Erythroblast (primary cell): ENCODE data around the gene FIBCD1.

Experiments used
- DNase-seq, 2 experiments: peaks; one replicate each; lab custom pipeline; 2025; lab: John Stamatoyannopoulos, UW
- GATA1 ChIP-seq: IDR thresholded peaks from 2 replicates; pipeline ENCODE4 v1.6.1; 2011; ENCODE audit warnings: low read depth, mild to moderate bottlenecking, control low read depth, low read length, moderate library complexity
- POLR2A ChIP-seq: IDR thresholded peaks from 2 replicates; pipeline ENCODE4 v1.6.1; 2011; ENCODE audit warnings: mild to moderate bottlenecking, low read length

The FIBCD1 gene

DNA sequence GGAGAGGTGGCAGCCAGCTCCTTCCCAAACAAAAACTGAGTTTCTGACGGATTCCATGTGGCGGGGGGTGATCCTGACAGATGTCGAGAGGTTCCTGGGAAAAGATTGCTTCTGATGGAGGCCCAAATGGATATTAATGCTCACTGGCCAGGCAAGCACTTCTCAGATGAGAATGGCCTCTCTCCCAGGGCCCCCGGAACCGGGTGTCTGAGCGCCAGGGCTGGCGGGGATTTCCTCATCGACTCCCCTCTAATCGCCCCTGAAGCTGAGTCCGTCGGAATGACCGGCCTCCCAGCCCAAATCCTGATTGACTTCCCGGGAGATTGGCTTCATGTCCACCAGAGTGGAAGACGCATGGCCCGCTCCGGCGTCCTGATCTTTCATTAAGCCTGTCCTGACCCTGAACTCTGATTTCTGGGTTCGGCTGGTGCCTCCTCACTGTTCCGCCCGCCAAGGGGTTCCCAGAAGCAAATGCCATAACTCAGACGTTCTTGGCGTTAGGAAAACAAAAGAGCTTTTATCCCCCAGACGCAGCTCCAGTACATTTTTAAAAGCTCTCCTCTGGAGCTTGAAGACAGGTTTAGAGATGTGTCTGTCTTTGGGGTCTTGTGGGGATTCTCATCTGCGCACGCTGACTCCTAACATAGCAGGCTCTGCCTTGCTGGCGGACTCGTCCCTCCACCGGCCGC lies 17.6 kb downstream of the FIBCD1 start:
- DNase-seq, result no peak
- TF ChIP-seq POLR2A, result no peak
- no peak for TF ChIP-seq GATA1

DNA sequence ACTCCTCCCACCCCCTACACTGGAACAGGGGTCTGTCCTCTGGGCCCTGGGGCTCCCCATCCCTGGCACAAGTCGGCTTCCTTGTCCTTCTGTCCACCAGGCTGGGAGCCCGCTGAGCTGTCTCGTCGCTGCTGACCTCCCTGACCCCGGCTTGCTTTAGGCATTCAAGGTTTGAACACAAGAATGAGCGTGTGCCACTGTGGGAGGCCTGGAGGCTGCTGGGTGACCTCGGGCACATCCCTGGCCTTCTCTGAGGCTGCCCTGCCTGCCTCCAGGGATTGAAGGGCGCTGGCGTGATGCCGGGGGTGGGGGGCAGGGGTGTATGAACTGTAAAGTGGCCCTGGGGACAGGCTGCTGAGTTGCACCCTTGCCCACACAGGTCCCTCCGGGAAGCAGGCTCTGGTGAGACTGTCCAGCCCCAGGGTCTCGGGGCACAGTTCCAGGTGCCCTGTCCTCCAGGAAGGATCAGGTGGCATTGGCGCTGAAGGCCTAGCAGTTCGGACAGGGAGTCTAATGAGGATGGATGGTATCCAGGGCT lies 18.2 kb downstream of the FIBCD1 start:
- no peak for TF ChIP-seq POLR2A
- no peak for TF ChIP-seq GATA1
- DNase-seq, result no peak

- no peak for DNase-seq
- TF ChIP-seq POLR2A (no peak), GATA1 (no peak)
Measured at GRCh38 chr9:130920233-130920632, 18.8 kb downstream of the FIBCD1 start.

DNA sequence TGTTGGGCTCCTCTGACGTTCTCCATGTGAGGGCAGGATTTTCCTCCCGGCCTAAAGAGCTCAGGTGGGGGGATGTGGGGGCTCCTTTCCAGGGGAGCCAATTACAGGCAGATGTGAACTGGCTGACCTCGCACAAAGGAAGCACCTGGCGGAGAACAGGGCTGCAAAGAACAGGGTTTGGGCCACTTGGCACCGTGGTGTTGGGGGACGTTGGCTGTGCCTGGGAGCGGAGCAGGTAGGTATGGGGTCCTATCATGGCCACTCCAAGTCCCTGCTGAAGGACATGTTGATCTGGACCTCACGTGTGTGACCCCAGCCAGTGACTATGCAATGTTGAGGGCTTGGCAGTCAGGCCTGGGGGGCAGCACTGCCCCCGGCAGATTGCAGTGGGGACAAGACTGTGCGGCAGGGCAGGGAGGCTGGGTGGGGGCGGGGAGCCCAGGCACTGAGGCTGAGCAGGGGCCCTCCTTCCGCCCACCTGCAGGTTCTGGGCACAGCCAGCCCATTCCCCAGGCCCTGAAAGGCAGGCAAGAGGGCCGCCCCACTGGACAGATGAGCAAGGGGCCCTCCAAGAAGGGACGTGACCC lies 19.4 kb downstream of the FIBCD1 start:
- no peak for TF ChIP-seq GATA1
- no peak for DNase-seq

DNA sequence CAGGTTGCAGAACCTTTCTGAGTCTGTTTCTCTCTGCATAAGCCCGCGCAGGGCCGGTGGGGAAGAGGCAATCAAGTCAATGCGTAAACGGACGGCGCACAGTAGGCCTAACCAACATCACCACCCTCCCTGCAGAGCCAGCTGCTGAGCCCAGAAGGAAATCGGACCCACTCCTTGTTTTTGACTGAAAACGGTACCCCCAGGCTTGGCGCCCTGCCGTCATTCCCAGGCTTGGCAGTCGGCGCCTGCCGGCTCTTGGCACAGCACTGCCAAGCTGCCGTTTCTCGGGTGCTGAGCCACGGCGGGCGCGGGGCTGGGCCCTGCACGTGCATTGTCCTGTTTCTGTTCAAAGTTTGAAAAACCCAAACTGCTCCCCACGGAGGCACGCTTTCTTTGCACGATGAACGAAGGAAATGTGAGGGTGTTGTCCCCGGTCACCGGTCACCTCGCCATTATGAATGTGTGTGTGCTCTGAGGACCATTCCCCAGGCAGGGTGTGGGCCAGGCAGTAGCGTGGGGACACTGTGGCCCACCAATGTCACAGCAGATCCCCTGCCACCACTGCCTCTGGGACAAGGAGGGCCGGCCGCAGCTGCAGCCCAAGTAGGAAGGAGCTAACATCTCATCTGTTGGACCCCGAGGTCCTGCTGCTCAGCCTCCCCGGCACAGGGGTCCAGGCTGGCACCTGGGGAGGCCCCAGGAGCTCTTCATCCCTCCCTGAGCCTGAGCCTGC lies 20.1 kb downstream of the FIBCD1 start:
- DNase-seq, result no peak
- TF ChIP-seq POLR2A (no peak), GATA1 (no peak)

DNA sequence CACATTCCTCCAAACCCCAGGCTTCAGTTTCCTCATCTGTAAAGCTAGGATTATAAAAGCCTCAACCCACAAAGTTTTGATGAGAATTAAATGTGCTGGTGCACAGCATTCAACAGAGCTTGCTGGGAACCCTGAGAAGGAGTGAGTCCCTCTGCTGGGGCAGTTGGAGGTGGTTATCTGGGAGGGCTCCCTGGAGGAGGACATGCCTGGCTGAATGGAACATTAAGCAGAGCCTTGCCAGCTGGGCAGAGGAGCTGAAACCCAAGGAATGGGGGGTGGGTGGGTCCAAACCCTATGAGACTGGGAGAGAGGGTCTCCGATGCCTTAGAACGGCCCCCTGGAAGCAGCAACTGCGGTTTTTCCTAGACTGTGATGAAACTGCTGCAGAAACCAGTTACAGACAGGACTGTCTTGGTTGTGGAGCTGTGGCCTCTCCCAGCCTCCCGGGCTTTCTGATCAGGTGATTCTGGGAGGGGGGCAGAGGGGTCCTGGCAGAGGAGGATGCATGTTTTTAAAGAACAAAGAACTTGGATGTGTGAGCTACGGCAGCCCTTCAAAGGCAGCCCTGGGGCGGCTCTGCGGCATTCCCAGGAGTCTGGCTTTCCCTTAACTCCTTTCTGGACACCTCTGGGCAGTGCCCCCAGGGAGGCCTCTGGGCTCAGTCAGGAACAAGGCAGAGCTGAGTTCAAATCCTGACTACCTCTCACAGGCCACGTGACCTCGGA lies 20.8 kb downstream of the FIBCD1 start:
- TF ChIP-seq GATA1 (no peak), POLR2A (no peak)
- DNase-seq, result no peak

DNA sequence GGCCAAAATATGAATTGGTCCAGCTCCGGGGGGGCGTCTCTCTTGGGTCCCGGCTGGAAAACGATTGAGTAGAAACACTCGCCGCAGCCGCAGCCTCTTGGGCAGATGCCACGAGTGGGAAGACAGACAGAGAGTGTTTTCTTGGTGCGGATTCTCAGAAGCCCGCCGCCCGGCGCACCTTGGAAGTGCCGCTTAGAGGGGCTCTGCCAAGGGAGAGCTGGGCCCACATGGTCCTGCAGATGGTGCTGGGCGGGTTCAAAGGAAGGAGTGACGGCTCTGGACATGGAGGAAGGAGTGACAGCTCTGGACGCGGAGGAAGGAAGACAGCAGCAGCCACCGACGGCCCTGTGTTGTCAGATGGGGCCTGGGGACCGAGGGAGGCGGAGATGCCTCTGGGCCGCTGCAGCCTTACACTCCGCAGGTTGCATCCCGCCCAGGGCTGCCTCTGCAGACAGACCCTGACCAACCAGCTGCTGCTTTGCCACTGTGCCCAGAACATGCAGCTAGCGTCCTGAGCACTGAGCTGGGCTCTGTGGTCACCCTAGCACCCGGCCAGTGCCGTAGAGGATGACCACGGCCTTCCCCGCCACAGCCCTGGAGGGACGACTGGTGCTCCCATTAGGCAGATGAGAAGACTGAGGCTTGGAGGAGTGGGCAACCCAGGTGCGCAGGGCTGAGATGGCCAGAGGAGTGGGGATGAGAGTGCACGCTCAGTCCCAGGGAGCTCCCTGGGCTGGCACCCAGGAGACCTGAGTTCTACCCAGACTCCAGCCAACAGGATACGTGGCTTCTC lies 21.7 kb downstream of the FIBCD1 start:
- TF ChIP-seq GATA1 (no peak), POLR2A (no peak)
- DNase-seq, result no peak

DNA sequence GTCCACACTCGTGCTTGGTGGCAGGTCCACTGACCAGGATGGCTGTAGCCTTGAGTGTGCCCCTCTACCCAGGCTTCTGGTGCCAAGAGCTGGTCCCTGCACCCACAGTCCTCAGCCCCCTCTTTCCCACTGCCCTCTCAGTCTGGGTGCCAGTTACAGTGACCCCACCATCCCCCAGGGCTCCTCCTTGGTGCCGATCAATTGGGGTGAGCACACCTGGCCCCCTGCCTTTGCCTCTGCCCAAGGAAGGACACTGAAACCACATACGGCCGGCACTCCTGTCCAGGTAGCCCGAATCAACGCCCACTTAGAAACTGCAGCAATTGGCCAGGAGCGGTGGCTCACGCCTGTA lies 24.0 kb downstream of the FIBCD1 start:
- no peak for TF ChIP-seq GATA1
- TF ChIP-seq POLR2A, result no peak
- DNase-seq, result no peak

GRCh38 chr9:130914417-130915095 lies 24.5 kb downstream of the FIBCD1 start:
- no peak for DNase-seq

GRCh38 chr9:130913599-130914416 lies 25.2 kb downstream of the FIBCD1 start:
- TF ChIP-seq GATA1, result no peak
- TF ChIP-seq POLR2A, result no peak
- no peak for DNase-seq

More at GRCh38 chr9:130914417-130915095, 24.5 kb downstream of the FIBCD1 start:
- no peak for TF ChIP-seq GATA1
- no peak for TF ChIP-seq POLR2A

- DNase-seq, result no peak
- TF ChIP-seq POLR2A (no peak), GATA1 (no peak)
Measured at GRCh38 chr9:130912932-130913598, 26.0 kb downstream of the FIBCD1 start.
